GM20431 (cell line): ENCODE results near the gene DNAAF9.

Experiments
- in situ Hi-C: fragments of 300-500 bp; cut with MseI, MboI; formaldehyde crosslinking; loops from one replicate; pipeline ENCODE4 v1.15.0; 2020; ENCODE audit warnings: low sequenced_read_pairs; ENCODE audit not compliant: unreplicated experiment

The DNAAF9 gene

GRCh38 chr20:3412600-3413392, 5.3 kb upstream of the DNAAF9 start:
- in situ Hi-C loops = no loop called here

- in situ Hi-C loops = no loop called here
Measured at GRCh38 chr20:3410464-3410863, 3.0 kb upstream of the DNAAF9 start.

GRCh38 chr20:3409417-3409816, 1.9 kb upstream of the DNAAF9 start:
- in situ Hi-C loops = no loop called here

- in situ Hi-C loops = no loop called here
Measured at GRCh38 chr20:3407771-3408637, 535 bp upstream of the DNAAF9 start.

- in situ Hi-C loops = no loop called here
Measured at GRCh38 chr20:3406481-3407039, 909 bp downstream of the DNAAF9 start.

GRCh38 chr20:3405696-3406358, 1.6 kb downstream of the DNAAF9 start:
- in situ Hi-C loops = no loop called here

- in situ Hi-C loops = no loop called here
Measured at GRCh38 chr20:3405139-3405538, 2.3 kb downstream of the DNAAF9 start.

- in situ Hi-C loops = no loop called here
Measured at GRCh38 chr20:3404402-3404801, 3.1 kb downstream of the DNAAF9 start.

GRCh38 chr20:3403741-3404140, 3.7 kb downstream of the DNAAF9 start:
- in situ Hi-C loops = no loop called here

GRCh38 chr20:3402453-3402852, 5.0 kb downstream of the DNAAF9 start:
- in situ Hi-C loops = no loop called here

- in situ Hi-C loops = no loop called here
Measured at GRCh38 chr20:3400260-3401155, 7.0 kb downstream of the DNAAF9 start.

- in situ Hi-C loops = no loop called here
Measured at GRCh38 chr20:3398681-3399252, 8.7 kb downstream of the DNAAF9 start.

GRCh38 chr20:3396492-3396891, 11.0 kb downstream of the DNAAF9 start:
- in situ Hi-C loops = no loop called here

GRCh38 chr20:3392756-3393155, 14.7 kb downstream of the DNAAF9 start:
- in situ Hi-C loops = no loop called here

- in situ Hi-C loops = no loop called here
Measured at GRCh38 chr20:3390759-3391425, 16.6 kb downstream of the DNAAF9 start.

GRCh38 chr20:3383878-3384495, 23.5 kb downstream of the DNAAF9 start:
- in situ Hi-C loops = no loop called here

- in situ Hi-C loops = no loop called here
Measured at GRCh38 chr20:3382836-3383235, 24.6 kb downstream of the DNAAF9 start.
